ENCODE measurements around the gene IQSEC3. TPM values are rescaled to one million over a fixed set of nuclear protein-coding genes. Genes with fewer than 3 reads are reported as not detected.
"Not testable (repeated sequence)": the region's sequence is repeated elsewhere in the genome, so short reads cannot be mapped to it uniquely, and the experiment has no call there.

The IQSEC3 gene
- total RNA-seq, 6 donors from 2014 or later: 2.1 to 19.0 (median 8.2) TPM

DNA sequence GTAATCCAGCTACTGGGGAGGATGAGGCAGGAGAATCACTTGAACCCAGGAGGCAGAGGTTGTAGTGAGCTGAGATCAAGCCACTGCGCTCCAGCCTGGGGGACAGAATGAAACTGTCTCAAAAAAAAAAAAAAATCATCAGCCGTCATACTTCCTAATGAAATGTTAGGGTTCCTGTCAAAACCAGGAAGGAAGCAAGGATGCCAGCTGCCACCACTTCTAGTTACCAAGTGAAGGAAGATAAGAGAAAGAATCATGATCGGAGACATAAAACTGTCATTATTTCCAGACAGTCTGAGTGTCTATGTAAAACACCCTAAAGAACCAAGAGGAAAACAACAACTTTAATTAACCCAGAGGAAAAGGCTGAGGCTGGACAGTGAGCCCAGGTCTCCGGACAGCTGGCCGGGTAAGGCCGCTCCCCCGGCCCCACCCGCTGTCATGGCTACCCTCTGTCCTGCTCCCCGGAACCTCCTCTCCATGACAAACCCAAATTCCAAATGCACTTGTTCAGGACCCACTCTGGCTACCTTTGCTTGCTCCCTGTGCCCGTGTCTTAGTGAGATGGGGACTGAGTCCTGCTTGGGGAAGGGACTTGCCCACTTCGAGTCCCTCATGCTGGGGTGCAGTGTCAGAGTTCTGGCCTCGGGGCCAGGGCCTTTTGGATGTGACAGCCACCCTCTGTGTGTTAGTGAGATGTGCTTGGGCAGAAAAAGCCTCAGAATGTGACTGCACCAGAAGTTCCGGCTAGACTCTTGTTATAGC, 118.4 kb downstream of the IQSEC3 start:
- Histone ChIP-seq H3K36me3 (no peaks in the 10 kb centered on the region), H3K4me1 (peaks cover 6 to 26% (median 8%) of the 10 kb centered on the region in 4 donors), H3K4me3 (no peak overlapping the region), H3K27me3 (no peaks in the 10 kb centered on the region), H3K27ac (no peak overlapping the region), H3K9me3 (no peaks in the 10 kb centered on the region)
- whole genome bisulfite sequencing, 2 donors: 55 to 62% methylated on average over 11 to 13 of the region's 13 CpGs
- DNase-seq (no peak), ATAC-seq (ENCODE audit: low FRiP score in 2 of 2) (no peak)
- no peak for TF ChIP-seq POLR2A (IDR thresholded peaks at IDR 0.05)
- no peak for TF ChIP-seq EP300 (IDR thresholded peaks at IDR 0.05)
- TF ChIP-seq POLR2AphosphoS5 (IDR thresholded peaks at IDR 0.05): no peak
- TF ChIP-seq, protein P1, sequence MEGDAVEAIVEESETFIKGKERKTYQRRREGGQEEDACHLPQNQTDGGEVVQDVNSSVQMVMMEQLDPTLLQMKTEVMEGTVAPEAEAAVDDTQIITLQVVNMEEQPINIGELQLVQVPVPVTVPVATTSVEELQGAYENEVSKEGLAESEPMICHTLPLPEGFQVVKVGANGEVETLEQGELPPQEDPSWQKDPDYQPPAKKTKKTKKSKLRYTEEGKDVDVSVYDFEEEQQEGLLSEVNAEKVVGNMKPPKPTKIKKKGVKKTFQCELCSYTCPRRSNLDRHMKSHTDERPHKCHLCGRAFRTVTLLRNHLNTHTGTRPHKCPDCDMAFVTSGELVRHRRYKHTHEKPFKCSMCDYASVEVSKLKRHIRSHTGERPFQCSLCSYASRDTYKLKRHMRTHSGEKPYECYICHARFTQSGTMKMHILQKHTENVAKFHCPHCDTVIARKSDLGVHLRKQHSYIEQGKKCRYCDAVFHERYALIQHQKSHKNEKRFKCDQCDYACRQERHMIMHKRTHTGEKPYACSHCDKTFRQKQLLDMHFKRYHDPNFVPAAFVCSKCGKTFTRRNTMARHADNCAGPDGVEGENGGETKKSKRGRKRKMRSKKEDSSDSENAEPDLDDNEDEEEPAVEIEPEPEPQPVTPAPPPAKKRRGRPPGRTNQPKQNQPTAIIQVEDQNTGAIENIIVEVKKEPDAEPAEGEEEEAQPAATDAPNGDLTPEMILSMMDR (IDR thresholded peaks at IDR 0.05): no peak

DNA sequence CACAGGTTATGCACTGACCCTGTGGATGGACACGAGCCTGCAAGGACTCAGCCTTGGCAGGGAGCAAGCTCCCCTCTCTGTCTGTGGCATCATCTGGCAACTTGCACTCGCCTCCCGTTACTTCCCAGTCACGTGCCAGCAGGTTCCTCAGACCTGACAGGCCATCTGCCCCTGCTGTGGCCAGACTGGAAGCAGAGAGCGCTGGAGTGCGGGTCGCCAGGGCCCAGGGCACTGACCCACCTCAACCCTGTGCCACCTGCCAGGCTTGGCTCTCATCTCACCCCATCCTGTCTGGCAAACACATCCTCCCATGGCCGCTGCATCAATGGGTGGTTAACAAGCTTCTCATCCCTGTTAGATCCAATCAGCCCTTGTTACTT, 119.0 kb downstream of the IQSEC3 start:
- 80% methylated on average over 8 of the region's 8 CpGs; no CpG with 5 or more reads in 1 of the 2 donors for WGBS, 2 donors

DNA sequence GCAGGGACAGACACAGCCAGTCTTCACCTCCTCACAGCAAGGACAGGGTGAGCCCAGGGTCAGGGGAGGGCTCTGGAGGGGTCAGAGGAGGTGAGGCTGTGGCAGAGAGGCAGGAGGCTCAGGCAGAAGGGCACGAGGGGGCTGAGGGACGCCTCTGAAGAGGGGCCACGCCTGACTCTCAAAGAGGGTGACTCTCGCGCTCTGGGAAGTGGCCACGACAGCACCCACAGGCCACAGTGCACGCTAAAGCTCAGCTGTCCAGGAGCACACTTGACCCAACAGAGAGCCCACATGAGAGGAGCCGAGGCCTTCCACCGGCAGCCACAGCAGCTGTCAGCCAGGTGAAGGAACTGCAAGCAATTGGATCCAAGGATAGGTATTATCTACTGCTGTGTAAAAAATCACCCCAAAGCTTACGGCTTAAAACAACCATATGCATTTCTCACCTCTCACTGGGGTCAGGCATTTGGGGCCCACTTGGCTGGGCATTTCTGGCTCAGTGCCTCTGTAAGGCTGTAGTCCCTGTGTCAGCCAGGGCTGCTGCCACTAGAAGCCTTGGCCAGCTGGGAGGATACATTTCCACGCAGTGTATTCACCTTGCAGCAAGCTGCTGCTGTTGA, 119.5 kb downstream of the IQSEC3 start:
- ATAC-seq (ENCODE audit: low FRiP score in 2 of 2): no peak
- H3K36me3 ChIP-seq: no peaks in the 10 kb centered on the region
- DNase-seq: no peak
- TF ChIP-seq POLR2AphosphoS5 (IDR thresholded peaks at IDR 0.05) (no peak), EP300 (IDR thresholded peaks at IDR 0.05) (no peak), POLR2A (IDR thresholded peaks at IDR 0.05) (no peak)
- TF ChIP-seq, protein P1 (IDR thresholded peaks at IDR 0.05): no peak
- no peak overlapping the region for H3K27ac ChIP-seq
- peaks cover 5 to 18% (median 7%) of the 10 kb centered on the region in 4 donors for H3K4me1 ChIP-seq
- H3K4me3 ChIP-seq: no peak overlapping the region
- no peaks in the 10 kb centered on the region for H3K27me3 ChIP-seq
- 60 to 82% methylated on average over 1 to 11 of the region's 11 CpGs for WGBS, 2 donors
- H3K9me3 ChIP-seq: no peaks in the 10 kb centered on the region

More for the DNA sequence above, 119.0 kb downstream of the IQSEC3 start:
- no peak for ATAC-seq (ENCODE audit: low FRiP score in 2 of 2)
- DNase-seq: no peak
- no peak for TF ChIP-seq EP300 (IDR thresholded peaks at IDR 0.05)
- TF ChIP-seq POLR2AphosphoS5 (IDR thresholded peaks at IDR 0.05): no peak
- TF ChIP-seq, protein P1 (IDR thresholded peaks at IDR 0.05): no peak
- TF ChIP-seq POLR2A (IDR thresholded peaks at IDR 0.05): no peak
- H3K27me3 ChIP-seq: no peaks in the 10 kb centered on the region
- no peak overlapping the region for H3K4me3 ChIP-seq
- no peaks in the 10 kb centered on the region for H3K9me3 ChIP-seq
- no peak overlapping the region for H3K27ac ChIP-seq
- no peaks in the 10 kb centered on the region for H3K36me3 ChIP-seq
- H3K4me1 ChIP-seq: peaks cover 5 to 21% (median 7%) of the 10 kb centered on the region in 4 donors

DNA sequence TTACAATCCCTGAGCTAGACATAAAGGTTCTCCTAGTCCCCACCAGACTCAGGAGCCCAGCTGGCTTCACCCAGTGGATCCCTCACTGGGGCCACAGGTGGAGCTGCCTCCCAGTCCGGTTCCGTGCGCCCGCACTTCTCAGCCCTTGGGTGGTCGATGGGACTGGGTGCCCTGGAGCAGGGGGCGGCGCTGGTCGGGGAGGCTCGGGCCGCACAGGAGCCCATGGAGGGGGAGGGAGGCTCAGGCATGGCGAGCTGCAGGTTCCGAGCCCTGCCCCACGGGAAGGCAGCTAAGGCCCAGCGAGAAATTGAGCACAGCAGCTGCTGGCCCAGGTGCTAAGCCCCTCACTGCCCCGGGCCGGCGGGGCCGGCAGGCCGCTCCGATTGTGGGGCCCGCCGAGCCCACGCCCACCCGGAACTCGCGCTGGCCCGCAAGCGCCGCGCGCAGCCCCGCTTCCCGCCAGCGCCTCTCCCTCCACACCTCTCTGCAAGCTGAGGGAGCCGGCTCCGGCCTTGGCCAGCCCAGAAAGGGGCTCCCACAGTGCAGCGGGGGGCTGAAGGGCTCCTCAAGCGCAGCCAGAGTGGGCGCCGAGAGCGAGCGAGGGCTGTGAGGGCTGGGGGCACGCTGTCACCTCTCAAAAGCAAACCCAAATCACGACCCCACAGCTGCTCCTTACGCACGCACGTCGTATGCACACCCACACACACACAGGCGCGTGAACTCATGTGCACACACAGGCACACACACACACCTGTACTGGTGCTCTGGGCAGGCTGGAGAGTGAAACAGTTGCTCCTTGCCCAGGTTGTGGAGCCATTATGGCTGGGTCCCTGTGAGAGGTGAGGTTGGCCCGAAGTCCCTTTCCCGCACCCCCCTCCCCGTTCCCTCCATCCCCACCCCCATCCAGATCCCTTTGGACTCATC, 121.7 kb downstream of the IQSEC3 start:
- H3K36me3 ChIP-seq; H3K27me3 ChIP-seq; H3K27ac ChIP-seq; H3K9me3 ChIP-seq; ATAC-seq (ENCODE audit: low FRiP score in 2 of 2): not testable (repeated sequence)
- 36 to 88% methylated on average over 18 to 48 of the region's 53 CpGs for whole genome bisulfite sequencing, 2 donors
- DNase-seq: peak in 1 of 2 donors; percentile 79
- peaks cover 5 to 18% (median 7%) of the 10 kb centered on the region in 4 donors for H3K4me1 ChIP-seq
- peak overlapping the region in 3 of 4 donors; percentile 36 to 51 (median 50) for H3K4me3 ChIP-seq

All from upper lobe of left lung (tissue), 6 donors.